Embryonic facial prominence (tissue), 1 donor: Measurements from ENCODE around the gene TNFSF15.

Experiments used
- DNase-seq: peaks from one replicate; pipeline ENCODE4 v3.0.0-alpha.2; 2016; ENCODE audit errors: extremely low spot score

The TNFSF15 gene

GRCh38 chr9:114805670-114806525, at the start of gene TNFSF15:
TNFSF15 (minus strand) TSS chr9:114806039; CDS start chr9:114806012, 27 bp downstream.
- no peak for DNase-seq

DNA sequence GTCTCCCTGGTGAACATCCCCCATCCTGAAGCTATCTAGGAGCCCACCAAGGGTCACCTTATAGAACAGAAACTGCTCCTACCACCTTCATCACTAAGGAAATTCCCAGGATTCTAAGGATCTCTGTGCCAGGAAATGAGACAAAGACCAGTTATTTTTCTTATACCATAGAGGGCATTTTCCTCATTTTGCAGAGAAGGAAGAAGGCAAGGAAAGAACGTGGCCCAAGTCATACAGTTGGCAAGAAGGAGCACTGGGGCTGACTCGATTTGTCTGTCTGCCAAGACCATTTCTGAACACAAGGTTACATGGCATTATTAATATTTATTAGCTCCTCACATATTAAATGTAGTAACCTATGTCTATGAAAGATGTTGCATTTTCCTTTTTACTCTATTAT, 49.6 kb upstream of the TNFSF15 start:
- DNase-seq: no peak

- DNase-seq: no peak
Observed at GRCh38 chr9:114854736-114855355, 49.0 kb upstream of the TNFSF15 start.

- no peak for DNase-seq
Observed at GRCh38 chr9:114853071-114853855, 47.4 kb upstream of the TNFSF15 start.

GRCh38 chr9:114852050-114852594, 46.3 kb upstream of the TNFSF15 start:
- DNase-seq: no peak

- no peak for DNase-seq
Observed at GRCh38 chr9:114851306-114851705, 45.5 kb upstream of the TNFSF15 start.

GRCh38 chr9:114850871-114851270, 45.0 kb upstream of the TNFSF15 start:
- peak; percentile 7 for DNase-seq

GRCh38 chr9:114849450-114849849, 43.6 kb upstream of the TNFSF15 start:
- no peak for DNase-seq

DNA sequence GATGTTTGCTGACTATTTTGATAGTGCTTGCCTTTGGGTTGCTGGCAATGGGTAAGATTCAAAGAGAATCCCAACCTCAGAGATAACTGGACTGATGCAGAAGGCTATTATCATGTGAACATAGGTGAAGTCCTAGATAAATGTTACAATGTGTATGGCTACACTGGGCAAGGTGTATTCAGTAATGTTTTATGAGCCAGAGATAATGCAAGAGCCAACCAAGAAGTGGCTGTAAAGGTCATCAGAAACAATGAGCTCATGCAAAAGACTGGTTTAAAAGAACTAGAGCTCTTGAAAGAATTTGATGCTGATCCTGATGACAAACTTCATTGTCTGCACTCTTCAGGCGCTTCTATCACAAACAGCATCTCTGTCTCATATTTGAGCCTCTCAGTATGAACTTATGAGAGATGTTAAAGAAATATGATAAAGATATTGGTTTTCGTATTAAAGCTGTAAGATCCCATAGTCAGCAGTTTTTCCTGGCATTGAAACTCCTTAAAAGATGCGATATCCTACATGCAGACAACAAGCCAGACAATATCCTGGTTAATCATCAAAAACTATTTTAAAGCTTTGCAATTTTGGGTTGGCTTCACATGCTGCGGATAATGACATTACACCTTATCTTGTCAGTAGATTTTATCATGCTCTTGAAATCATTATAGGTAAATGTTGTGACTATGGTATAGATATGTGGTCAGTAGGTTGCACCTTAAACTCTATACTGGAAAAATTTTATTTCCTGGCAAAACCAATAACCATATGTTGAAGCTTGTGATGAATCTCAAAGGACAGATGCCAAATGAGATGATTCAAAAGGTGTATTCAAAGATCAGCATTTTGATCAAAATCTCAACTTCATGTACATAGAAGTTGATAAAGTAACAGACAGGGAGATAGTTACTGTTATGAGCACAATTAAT, 41.9 kb upstream of the TNFSF15 start:
- DNase-seq: no peak

GRCh38 chr9:114845373-114845772, 39.5 kb upstream of the TNFSF15 start:
- no peak for DNase-seq

GRCh38 chr9:114844766-114845165, 38.9 kb upstream of the TNFSF15 start:
- DNase-seq: no peak

DNA sequence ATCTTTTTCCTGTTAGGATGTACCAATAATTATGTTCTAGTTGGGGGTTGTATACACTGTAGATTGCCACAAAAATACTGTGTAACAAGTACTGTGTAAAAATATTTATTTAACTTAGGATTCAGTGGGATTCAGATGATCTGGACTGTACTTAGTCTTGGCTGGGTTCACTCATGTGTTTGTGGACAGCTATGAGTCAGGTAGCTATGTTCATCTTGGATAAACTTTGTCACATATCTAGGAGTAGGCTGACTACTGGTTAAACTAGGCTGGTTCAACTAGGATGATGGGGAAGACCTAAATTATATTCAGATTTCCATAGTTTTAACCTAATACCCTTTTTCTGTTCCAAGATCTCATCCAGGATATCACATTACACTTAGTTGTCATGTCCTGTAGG, 32.1 kb upstream of the TNFSF15 start:
- no peak for DNase-seq

DNA sequence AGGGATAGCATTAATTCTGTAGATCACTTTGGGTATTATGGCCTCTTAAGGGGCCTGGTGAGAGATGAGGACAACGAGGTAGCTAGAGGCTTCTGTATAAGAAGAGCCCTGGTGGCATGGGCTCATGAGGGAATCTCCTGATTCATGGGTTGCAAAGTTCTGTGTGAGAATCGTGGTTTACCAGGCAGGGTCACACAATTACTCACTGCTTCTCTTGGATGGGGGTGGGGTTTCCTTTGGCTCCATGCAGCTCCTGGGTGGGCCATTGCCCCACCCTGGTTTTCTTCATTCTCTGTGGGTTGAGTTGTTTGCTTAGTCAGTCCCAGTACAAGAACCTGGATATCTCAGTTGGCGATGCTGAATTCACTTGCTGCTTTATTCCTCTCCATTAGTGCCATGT, 30.9 kb upstream of the TNFSF15 start:
- no peak for DNase-seq

DNA sequence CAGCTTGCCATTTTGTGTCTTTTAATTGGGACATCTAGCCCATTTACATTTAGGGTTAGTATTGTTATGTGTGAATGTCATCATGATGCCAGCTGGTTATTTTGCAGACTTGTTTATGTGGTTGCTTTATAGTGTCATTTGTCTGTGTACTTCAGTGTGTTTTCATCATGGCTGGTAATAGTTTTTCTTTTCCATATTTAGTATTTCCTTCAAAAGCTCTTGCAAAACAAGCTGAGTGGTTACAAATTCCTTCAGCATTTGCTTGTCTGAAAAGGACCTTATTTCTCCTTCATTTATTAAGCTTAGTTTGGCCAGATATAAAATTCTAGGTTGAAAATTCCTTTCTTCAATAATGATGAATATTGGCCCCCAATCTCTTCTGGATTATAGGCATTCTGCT, 28.5 kb upstream of the TNFSF15 start:
- DNase-seq: no peak

DNA sequence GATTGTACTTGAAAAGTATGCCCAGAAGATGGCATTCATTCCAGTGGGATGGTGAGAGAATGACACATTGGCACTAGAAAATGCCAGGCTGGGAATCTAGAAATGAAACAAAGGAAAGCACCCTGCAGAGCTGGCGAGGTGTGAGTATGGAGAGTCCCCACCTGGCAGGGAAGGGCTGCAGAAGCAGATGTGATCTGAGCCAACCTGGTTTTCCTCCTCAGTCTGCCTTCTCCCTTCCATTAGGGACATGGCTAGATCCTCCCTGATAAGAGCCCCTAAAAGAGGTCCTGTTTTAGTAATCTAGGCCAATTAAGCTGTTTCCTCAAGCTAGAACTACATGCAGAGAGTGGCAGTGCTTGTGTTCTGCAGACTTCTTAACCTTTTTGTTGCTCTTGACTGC, 24.7 kb upstream of the TNFSF15 start:
- DNase-seq: no peak

GRCh38 chr9:114829574-114830440, 24.0 kb upstream of the TNFSF15 start:
- no peak for DNase-seq

DNA sequence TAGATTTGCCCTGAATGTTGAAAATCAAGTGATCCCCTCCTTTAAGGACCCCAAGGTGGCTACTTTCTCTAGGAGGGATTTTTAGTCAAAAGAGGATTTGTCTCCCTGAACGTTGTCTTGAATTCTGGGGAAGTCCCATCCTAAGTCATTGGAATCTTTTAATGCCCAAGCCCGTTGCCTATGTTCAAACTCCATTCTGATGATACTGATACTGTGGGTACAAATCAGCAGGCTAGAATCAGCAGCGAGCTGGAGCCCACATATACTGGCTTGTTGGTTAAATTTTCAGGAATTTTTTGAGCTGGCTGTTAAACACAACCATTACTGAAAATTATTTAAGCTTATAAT, 22.4 kb upstream of the TNFSF15 start:
- DNase-seq: no peak

- no peak for DNase-seq
Observed at GRCh38 chr9:114827641-114828302, 21.9 kb upstream of the TNFSF15 start.

DNA sequence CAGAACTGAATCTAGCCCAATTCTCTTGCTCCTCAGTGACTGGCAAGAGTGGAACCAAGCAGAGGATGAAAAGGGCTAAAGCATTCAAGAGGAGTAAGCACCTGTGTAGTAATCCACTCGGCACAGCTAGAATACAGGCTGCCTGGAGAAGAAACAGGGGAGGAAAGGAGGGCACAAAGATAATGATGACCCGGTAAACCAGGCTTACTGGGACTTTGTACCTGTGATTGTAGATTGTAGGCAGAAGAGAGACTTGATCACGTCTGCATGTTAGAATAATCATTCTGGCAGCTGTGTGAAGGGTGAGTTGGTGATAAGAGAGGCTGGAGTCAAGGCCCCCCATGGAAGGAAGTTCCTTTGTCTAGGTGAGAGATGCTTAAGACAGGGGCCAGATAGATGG, 20.6 kb upstream of the TNFSF15 start:
- no peak for DNase-seq
